Caco-2 (cell line): ENCODE data around the gene BCKDK. TPM values are rescaled to one million over a fixed set of nuclear protein-coding genes. Genes with fewer than 3 reads are reported as not detected.
A peak's percentile ranks its signal among the peaks of the same experiment; 100 is the strongest.

Experiments used
- BruUV-seq: library from RNA; stranded (reverse); fragments of 400-500 nt; replicated peaks from 2 replicates; lab custom pipeline; 2021; lab: Mats Ljungman, UMichigan
- CTCF ChIA-PET: fragments of 300-600 bp; sonication (Branson Sonifier 250); formaldehyde crosslinking; loops from one replicate; lab custom pipeline; 2022; ENCODE audit warnings: antibody characterized with exemption; lab: Charles Lee
- POLR2A ChIA-PET: fragments of 300-600 bp; sonication (Branson Sonifier 250); formaldehyde crosslinking; loops from one replicate; lab custom pipeline; 2022; ENCODE audit warnings: antibody characterized with exemption; lab: Charles Lee
- DNase-seq, 2 experiments: peaks; one replicate each; pipeline versions ENCODE4 v3.0.0 to v3.0.0-alpha.2; 2020 to 2022
- H3K27me3 ChIP-seq: replicated peaks from 2 replicates; pipeline ENCODE4 v1.6.0; 2011; ENCODE audit warnings: low read length; ENCODE audit not compliant: control insufficient read depth, insufficient read depth
- H3K36me3 ChIP-seq: 2 replicates; pipeline ENCODE4 v1.5.1; 2011; ENCODE audit warnings: low read length; ENCODE audit not compliant: control insufficient read depth, insufficient read depth
- H3K4me1 ChIP-seq: fragments of 250-450 bp; sonication (Bioruptor Pico); 2 replicates; pipeline ENCODE4 v1.5.1; 2020; ENCODE audit warnings: mild to moderate bottlenecking
- H3K4me3 ChIP-seq: 2 replicates; pipeline ENCODE4 v1.5.1; 2011; ENCODE audit warnings: low read depth, mild to moderate bottlenecking, control low read depth, low read length
- H3K9me3 ChIP-seq: fragments of 250-450 bp; sonication (Bioruptor Pico); 2 replicates; pipeline ENCODE4 v1.5.1; 2020; ENCODE audit warnings: mild to moderate bottlenecking, moderate library complexity
- H3K27ac Mint-ChIP-seq: one replicate; pipeline ENCODE4 v1.8.0; 2022; ENCODE audit warnings: mixed read lengths; ENCODE audit not compliant: unreplicated experiment
- H3K27me3 Mint-ChIP-seq: one replicate; pipeline ENCODE4 v1.8.0; 2022; ENCODE audit warnings: mixed read lengths; ENCODE audit not compliant: insufficient read depth, unreplicated experiment
- H3K36me3 Mint-ChIP-seq: one replicate; pipeline ENCODE4 v1.8.0; 2022; ENCODE audit warnings: mild to moderate bottlenecking, mixed read lengths; ENCODE audit not compliant: insufficient read depth, unreplicated experiment
- H3K4me1 Mint-ChIP-seq: one replicate; pipeline ENCODE4 v1.8.0; 2022; ENCODE audit warnings: low read depth, mixed read lengths; ENCODE audit not compliant: unreplicated experiment
- H3K4me3 Mint-ChIP-seq: one replicate; pipeline ENCODE4 v1.8.0; 2022; ENCODE audit warnings: mild to moderate bottlenecking, moderate library complexity, mixed read lengths; ENCODE audit not compliant: unreplicated experiment
- H3K9me3 Mint-ChIP-seq: one replicate; pipeline ENCODE4 v1.8.0; 2022; ENCODE audit warnings: mixed read lengths; ENCODE audit not compliant: unreplicated experiment
- intact Hi-C: fragments of 100-400 bp; cut with micrococcal nuclease; formaldehyde crosslinking; loops from one replicate; pipeline ENCODE4 v1.10.0; 2022; ENCODE audit not compliant: unreplicated experiment
- total RNA-seq: library from RNA; stranded (reverse); gene quantifications from 2 replicates; pipeline ENCODE4 v1.2.3, GENCODE V29; 2022
- TF ChIP-seq, protein P1 (sequence below), 2 experiments: fragments of 200-600 bp in 1 of 2; IDR thresholded peaks; 1 replicate in 1 of 2; 2 replicates in 1 of 2; pipeline versions ENCODE4 v1.5.1 to v1.8.0; 2011 to 2022; ENCODE audit warnings: antibody characterized with exemption in 1 of 2, control low read depth in 1 of 2, inconsistent platforms in 1 of 2, low read depth in 1 of 2, low read length in 1 of 2, mild to moderate bottlenecking in 1 of 2, moderate library complexity in 1 of 2; ENCODE audit not compliant: insufficient read depth in 1 of 2, severe bottlenecking in 1 of 2, unreplicated experiment in 1 of 2

BCKDK gene
- total RNA-seq, 1 experiment from 2014 or later = 34.1 TPM

- peaks cover 37% of the 10 kb centered on the region for H3K4me1 ChIP-seq
Measured at GRCh38 chr16:31128711-31129567, 20.8 kb downstream of the BCKDK start.

GRCh38 chr16:31129568-31130335 lies 21.6 kb downstream of the BCKDK start:
- peaks cover 32% of the 10 kb centered on the region for H3K4me1 Mint-ChIP-seq
- Histone ChIP-seq H3K36me3 (peaks cover 6% of the 10 kb centered on the region), H3K4me3 (no peak overlapping the region), H3K4me1 (peaks cover 41% of the 10 kb centered on the region), H3K9me3 (no peaks in the 10 kb centered on the region), H3K27me3 (no peaks in the 10 kb centered on the region)
- ChIA-PET POLR2A (interaction anchor here (0.7 to 3.9 kb wide), 3 partner anchors 12 to 91 kb away, joined by 9 to 24 read pairs (median 20); partner anchors contain the start of gene KAT8), CTCF (interaction anchor here (2.8 kb wide), 1 partner anchor 13 kb away, joined by 30 read pairs; no protein-coding TSS in a partner anchor)
- H3K36me3 Mint-ChIP-seq = peaks cover 49% of the 10 kb centered on the region
- H3K4me3 Mint-ChIP-seq = no peak overlapping the region
- H3K27ac Mint-ChIP-seq = peak overlapping the region; percentile 75
- no peaks in the 10 kb centered on the region for H3K9me3 Mint-ChIP-seq
- intact Hi-C loops = loop anchor here (10.0 kb wide), 1 partner anchor 325 kb away; the partner anchor contains the start of gene ARMC5
- no peak for DNase-seq
- TF ChIP-seq, protein P1, sequence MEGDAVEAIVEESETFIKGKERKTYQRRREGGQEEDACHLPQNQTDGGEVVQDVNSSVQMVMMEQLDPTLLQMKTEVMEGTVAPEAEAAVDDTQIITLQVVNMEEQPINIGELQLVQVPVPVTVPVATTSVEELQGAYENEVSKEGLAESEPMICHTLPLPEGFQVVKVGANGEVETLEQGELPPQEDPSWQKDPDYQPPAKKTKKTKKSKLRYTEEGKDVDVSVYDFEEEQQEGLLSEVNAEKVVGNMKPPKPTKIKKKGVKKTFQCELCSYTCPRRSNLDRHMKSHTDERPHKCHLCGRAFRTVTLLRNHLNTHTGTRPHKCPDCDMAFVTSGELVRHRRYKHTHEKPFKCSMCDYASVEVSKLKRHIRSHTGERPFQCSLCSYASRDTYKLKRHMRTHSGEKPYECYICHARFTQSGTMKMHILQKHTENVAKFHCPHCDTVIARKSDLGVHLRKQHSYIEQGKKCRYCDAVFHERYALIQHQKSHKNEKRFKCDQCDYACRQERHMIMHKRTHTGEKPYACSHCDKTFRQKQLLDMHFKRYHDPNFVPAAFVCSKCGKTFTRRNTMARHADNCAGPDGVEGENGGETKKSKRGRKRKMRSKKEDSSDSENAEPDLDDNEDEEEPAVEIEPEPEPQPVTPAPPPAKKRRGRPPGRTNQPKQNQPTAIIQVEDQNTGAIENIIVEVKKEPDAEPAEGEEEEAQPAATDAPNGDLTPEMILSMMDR (IDR thresholded peaks at IDR 0.05; ENCODE audit: insufficient read depth in 1 of 2, low read depth in 1 of 2, low read length in 1 of 2, severe bottlenecking in 1 of 2, unreplicated experiment in 1 of 2) = no peak
- no peaks in the 10 kb centered on the region for H3K27me3 Mint-ChIP-seq
- BruUV-seq = no TSS peak

More at GRCh38 chr16:31128711-31129567, 20.8 kb downstream of the BCKDK start:
- H3K36me3 ChIP-seq = peaks cover 6% of the 10 kb centered on the region
- H3K9me3 ChIP-seq = no peaks in the 10 kb centered on the region
- Mint-ChIP-seq H3K27me3 (no peaks in the 10 kb centered on the region), H3K27ac (peak overlapping the region; percentile 75), H3K4me3 (no peak overlapping the region), H3K9me3 (no peaks in the 10 kb centered on the region), H3K36me3 (peaks cover 45% of the 10 kb centered on the region), H3K4me1 (peaks cover 32% of the 10 kb centered on the region)
- no peak overlapping the region for H3K4me3 ChIP-seq
- TF ChIP-seq, protein P1 (IDR thresholded peaks at IDR 0.05; ENCODE audit: insufficient read depth in 1 of 2, low read depth in 1 of 2, low read length in 1 of 2, severe bottlenecking in 1 of 2, unreplicated experiment in 1 of 2) = no peak
- intact Hi-C loops = no loop called here
- POLR2A ChIA-PET = interaction anchor here (3.2 to 3.9 kb wide), 2 partner anchors 11 to 13 kb away, joined by 20 to 24 read pairs; partner anchors contain the start of gene KAT8
- no TSS peak for BruUV-seq
- CTCF ChIA-PET = interaction anchor here (1.1 to 2.8 kb wide), 2 partner anchors 13 to 14 kb away, joined by 3 to 30 read pairs; no protein-coding TSS in a partner anchor
- H3K27me3 ChIP-seq = no peaks in the 10 kb centered on the region
- DNase-seq = no peak
